K562 (cell line): ENCODE data around the gene RASSF1.

ENCODE experiments used
- ATF3 ChIP-seq, 2 experiments: fragments of 450-650 bp in 1 of 2; sonication (generic) in 1 of 2; formaldehyde crosslinking in 1 of 2; IDR thresholded peaks in 1 of 2; conservative IDR thresholded peaks in 1 of 2; 2 replicates each; pipeline versions ENCODE4 v1.6.1 to v1.8.1; 2016 to 2023; ENCODE audit warnings: mild to moderate bottlenecking in 2 of 2, moderate library complexity in 2 of 2, inconsistent platforms in 1 of 2, missing genetic modification reagents in 1 of 2
- CEBPG ChIP-seq, 3 experiments: fragments of 200-800 bp in 1 of 3; sonication (Bioruptor generic) in 1 of 3; sonication (generic) in 1 of 3; formaldehyde crosslinking in 1 of 3; IDR thresholded peaks in 2 of 3; conservative IDR thresholded peaks in 1 of 3; 2 replicates each; pipeline versions ENCODE4 v1.6.1 to v1.8.0; 2016 to 2022; ENCODE audit warnings: missing compliant biosample characterization in 2 of 3, missing genetic modification characterization in 2 of 3, mild to moderate bottlenecking in 1 of 3, missing genetic modification reagents in 1 of 3
- EP300 ChIP-seq: IDR thresholded peaks from 2 replicates; pipeline ENCODE4 v1.6.1; 2012; ENCODE audit warnings: low read length, improper control_type of control experiment
- EZH2 ChIP-seq: IDR thresholded peaks from 2 replicates; pipeline ENCODE4 v1.6.1; 2012; ENCODE audit warnings: low read depth, mild to moderate bottlenecking, inconsistent platforms, low read length, borderline replicate concordance
- MEF2A ChIP-seq: IDR thresholded peaks from 2 replicates; pipeline ENCODE4 v1.6.1; 2011; ENCODE audit warnings: low read depth, mild to moderate bottlenecking, low read length, moderate library complexity; ENCODE audit not compliant: control insufficient read depth
- POLR2AphosphoS5 ChIP-seq: IDR thresholded peaks from 2 replicates; pipeline ENCODE4 v1.6.1; 2011; ENCODE audit warnings: mild to moderate bottlenecking, low read depth, low read length, moderate library complexity; ENCODE audit not compliant: control insufficient read depth, insufficient read depth
- RFX5 ChIP-seq: IDR thresholded peaks from 2 replicates; pipeline ENCODE4 v1.6.1; 2011; ENCODE audit warnings: low read depth, mild to moderate bottlenecking, improper control_type of control experiment, low read length
- ZKSCAN3 ChIP-seq: fragments of 250-450 bp; sonication (Bioruptor Pico); IDR thresholded peaks from 2 replicates; pipeline ENCODE4 v1.4.0; 2020
- ZNF316 ChIP-seq: fragments of 450-650 bp; IDR thresholded peaks from 2 replicates; pipeline ENCODE4 v1.6.1; 2016
- ZNF764 ChIP-seq: fragments of 250-450 bp; sonication (Bioruptor Pico); IDR thresholded peaks from 2 replicates; pipeline ENCODE4 v1.4.0; 2020; ENCODE audit warnings: low read depth, mild to moderate bottlenecking, moderate library complexity
- TF ChIP-seq, protein P1 (sequence below), 3 experiments: IDR thresholded peaks in 2 of 3; conservative IDR thresholded peaks in 1 of 3; 2 replicates each; pipeline ENCODE4 v1.5.1; 2011 to 2012; ENCODE audit warnings: low read length in 3 of 3, mild to moderate bottlenecking in 3 of 3, control low read depth in 2 of 3, improper control_type of control experiment in 1 of 3, inconsistent platforms in 1 of 3, low read depth in 1 of 3, mixed read lengths in 1 of 3, moderate library complexity in 1 of 3; ENCODE audit not compliant: insufficient read depth in 2 of 3
- TF ChIP-seq, protein P2 (sequence below), 2 experiments: fragments of 450-650 bp in 1 of 2; sonication (generic) in 1 of 2; formaldehyde crosslinking in 1 of 2; IDR thresholded peaks; 2 replicates each; pipeline versions ENCODE4 v1.7.1 to v1.9.0; 2016 to 2022; ENCODE audit warnings: inconsistent platforms in 1 of 2, mild to moderate bottlenecking in 1 of 2, missing genetic modification reagents in 1 of 2

DNA sequence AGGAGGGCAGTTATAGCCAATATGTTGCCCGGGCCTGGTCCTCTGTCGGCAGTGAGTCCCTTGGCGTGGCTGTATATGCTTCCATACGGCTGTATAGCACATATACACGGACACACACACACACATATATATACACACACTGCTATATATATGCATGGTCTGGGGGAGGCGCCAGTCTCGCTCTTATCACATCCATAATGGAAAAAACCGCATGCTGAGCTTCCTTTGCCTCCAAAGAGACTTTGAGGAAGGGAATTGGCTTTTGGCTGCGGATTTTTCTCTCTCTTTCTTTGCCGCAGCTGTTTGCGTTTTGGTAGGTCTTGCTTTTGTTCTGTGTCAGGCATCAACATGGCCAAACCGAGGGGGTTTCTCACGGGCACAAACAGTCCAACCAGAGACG is 30.0 kb upstream of the RASSF1 start:
- TF ChIP-seq ZNF316 (no peak), MEF2A (no peak), CEBPG (CRISPR knock-in tag; IDR thresholded peaks at IDR 0.05) (no peak), CEBPG (tag; conservative IDR thresholded peaks at IDR 0.05 in 1 of 2, IDR thresholded peaks at IDR 0.05 in 1 of 2) (no peak), ATF3 (IDR thresholded peaks at IDR 0.05) (no peak), ATF3 (CRISPR knock-in tag; conservative IDR thresholded peaks at IDR 0.05) (no peak), EP300 (no peak), RFX5 (no peak), EZH2 (no peak), ZKSCAN3 (CRISPR knock-in tag) (no peak), POLR2AphosphoS5 (no peak), ZNF764 (no peak)
- TF ChIP-seq, protein P1, sequence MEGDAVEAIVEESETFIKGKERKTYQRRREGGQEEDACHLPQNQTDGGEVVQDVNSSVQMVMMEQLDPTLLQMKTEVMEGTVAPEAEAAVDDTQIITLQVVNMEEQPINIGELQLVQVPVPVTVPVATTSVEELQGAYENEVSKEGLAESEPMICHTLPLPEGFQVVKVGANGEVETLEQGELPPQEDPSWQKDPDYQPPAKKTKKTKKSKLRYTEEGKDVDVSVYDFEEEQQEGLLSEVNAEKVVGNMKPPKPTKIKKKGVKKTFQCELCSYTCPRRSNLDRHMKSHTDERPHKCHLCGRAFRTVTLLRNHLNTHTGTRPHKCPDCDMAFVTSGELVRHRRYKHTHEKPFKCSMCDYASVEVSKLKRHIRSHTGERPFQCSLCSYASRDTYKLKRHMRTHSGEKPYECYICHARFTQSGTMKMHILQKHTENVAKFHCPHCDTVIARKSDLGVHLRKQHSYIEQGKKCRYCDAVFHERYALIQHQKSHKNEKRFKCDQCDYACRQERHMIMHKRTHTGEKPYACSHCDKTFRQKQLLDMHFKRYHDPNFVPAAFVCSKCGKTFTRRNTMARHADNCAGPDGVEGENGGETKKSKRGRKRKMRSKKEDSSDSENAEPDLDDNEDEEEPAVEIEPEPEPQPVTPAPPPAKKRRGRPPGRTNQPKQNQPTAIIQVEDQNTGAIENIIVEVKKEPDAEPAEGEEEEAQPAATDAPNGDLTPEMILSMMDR (IDR thresholded peaks at IDR 0.05 in 2 of 3, conservative IDR thresholded peaks at IDR 0.05 in 1 of 3; ENCODE audit: insufficient read depth in 2 of 3, low read depth in 1 of 3, low read length in 3 of 3) = peak; percentile 46 to 72 (median 55)
- TF ChIP-seq, protein P2, sequence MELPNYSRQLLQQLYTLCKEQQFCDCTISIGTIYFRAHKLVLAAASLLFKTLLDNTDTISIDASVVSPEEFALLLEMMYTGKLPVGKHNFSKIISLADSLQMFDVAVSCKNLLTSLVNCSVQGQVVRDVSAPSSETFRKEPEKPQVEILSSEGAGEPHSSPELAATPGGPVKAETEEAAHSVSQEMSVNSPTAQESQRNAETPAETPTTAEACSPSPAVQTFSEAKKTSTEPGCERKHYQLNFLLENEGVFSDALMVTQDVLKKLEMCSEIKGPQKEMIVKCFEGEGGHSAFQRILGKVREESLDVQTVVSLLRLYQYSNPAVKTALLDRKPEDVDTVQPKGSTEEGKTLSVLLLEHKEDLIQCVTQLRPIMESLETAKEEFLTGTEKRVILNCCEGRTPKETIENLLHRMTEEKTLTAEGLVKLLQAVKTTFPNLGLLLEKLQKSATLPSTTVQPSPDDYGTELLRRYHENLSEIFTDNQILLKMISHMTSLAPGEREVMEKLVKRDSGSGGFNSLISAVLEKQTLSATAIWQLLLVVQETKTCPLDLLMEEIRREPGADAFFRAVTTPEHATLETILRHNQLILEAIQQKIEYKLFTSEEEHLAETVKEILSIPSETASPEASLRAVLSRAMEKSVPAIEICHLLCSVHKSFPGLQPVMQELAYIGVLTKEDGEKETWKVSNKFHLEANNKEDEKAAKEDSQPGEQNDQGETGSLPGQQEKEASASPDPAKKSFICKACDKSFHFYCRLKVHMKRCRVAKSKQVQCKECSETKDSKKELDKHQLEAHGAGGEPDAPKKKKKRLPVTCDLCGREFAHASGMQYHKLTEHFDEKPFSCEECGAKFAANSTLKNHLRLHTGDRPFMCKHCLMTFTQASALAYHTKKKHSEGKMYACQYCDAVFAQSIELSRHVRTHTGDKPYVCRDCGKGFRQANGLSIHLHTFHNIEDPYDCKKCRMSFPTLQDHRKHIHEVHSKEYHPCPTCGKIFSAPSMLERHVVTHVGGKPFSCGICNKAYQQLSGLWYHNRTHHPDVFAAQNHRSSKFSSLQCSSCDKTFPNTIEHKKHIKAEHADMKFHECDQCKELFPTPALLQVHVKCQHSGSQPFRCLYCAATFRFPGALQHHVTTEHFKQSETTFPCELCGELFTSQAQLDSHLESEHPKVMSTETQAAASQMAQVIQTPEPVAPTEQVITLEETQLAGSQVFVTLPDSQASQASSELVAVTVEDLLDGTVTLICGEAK (IDR thresholded peaks at IDR 0.05) = no peak
- TF ChIP-seq, protein P2 (CRISPR knock-in tag; IDR thresholded peaks at IDR 0.05) = no peak
